Mesenchymal stem cell (in vitro differentiated cells and primary cell): ENCODE data around the gene ROR2.

Source experiments
- DNase-seq: peaks from one replicate; pipeline ENCODE4 v3.0.0-alpha.2; 2013
- H2AFZ ChIP-seq: one replicate; pipeline ENCODE4 v1.6.1; 2013; ENCODE audit warnings: low read depth, mild to moderate bottlenecking, control low read depth, inconsistent platforms, low read length, moderate library complexity
- H2AK5ac ChIP-seq: 2 replicates; pipeline ENCODE4 v1.6.1; 2013; ENCODE audit warnings: low read length, moderate library complexity, mild to moderate bottlenecking, inconsistent platforms; ENCODE audit not compliant: severe bottlenecking
- H2BK120ac ChIP-seq: one replicate; pipeline ENCODE4 v1.6.1; 2013; ENCODE audit warnings: low read depth, mild to moderate bottlenecking, inconsistent platforms, low read length, moderate library complexity
- H2BK12ac ChIP-seq, 2 experiments: one replicate each; pipeline ENCODE4 v1.6.1; 2013; ENCODE audit warnings: inconsistent platforms in 2 of 2, low read length in 2 of 2, mild to moderate bottlenecking in 2 of 2, moderate library complexity in 2 of 2, control low read depth in 1 of 2
- H2BK15ac ChIP-seq: one replicate; pipeline ENCODE4 v1.6.1; 2013; ENCODE audit warnings: mild to moderate bottlenecking, low read depth, inconsistent platforms; ENCODE audit not compliant: poor library complexity, severe bottlenecking
- H2BK5ac ChIP-seq: 2 replicates; pipeline ENCODE4 v1.6.1; 2013; ENCODE audit warnings: low read depth, mild to moderate bottlenecking, low read length, control low read depth, inconsistent platforms; ENCODE audit not compliant: poor library complexity, severe bottlenecking
- H3K14ac ChIP-seq, 2 experiments: one replicate each; pipeline ENCODE4 v1.6.1; 2013; ENCODE audit warnings: inconsistent platforms in 2 of 2, low read length in 2 of 2, control low read depth in 1 of 2, mild to moderate bottlenecking in 1 of 2, moderate library complexity in 1 of 2
- H3K18ac ChIP-seq, 2 experiments: one replicate each; pipeline ENCODE4 v1.6.1; 2013; ENCODE audit warnings: inconsistent platforms in 2 of 2, low read length in 2 of 2, control low read depth in 1 of 2, low read depth in 1 of 2, mild to moderate bottlenecking in 1 of 2
- H3K23ac ChIP-seq, 2 experiments: one replicate each; pipeline ENCODE4 v1.6.1; 2013; ENCODE audit warnings: inconsistent platforms in 2 of 2, low read length in 2 of 2, mild to moderate bottlenecking in 2 of 2, moderate library complexity in 2 of 2, control low read depth in 1 of 2
- H3K27ac ChIP-seq: 2 replicates; pipeline ENCODE4 v1.5.1; 2013; ENCODE audit warnings: mild to moderate bottlenecking, moderate library complexity, low read length, control low read depth, inconsistent platforms; ENCODE audit not compliant: poor library complexity, severe bottlenecking
- H3K27me3 ChIP-seq, 2 experiments: 2 replicates each; pipeline versions ENCODE4 v1.6.1 to v1.7.0; 2013; ENCODE audit warnings: low read length in 2 of 2, mild to moderate bottlenecking in 2 of 2, moderate library complexity in 2 of 2, control low read depth in 1 of 2, inconsistent platforms in 1 of 2; ENCODE audit not compliant: control insufficient read depth in 1 of 2, insufficient read depth in 1 of 2
- H3K36me3 ChIP-seq, 2 experiments: 2 replicates each; pipeline versions ENCODE4 v1.6.1 to v1.7.0; 2013; ENCODE audit warnings: low read length in 2 of 2, control low read depth in 1 of 2, inconsistent platforms in 1 of 2, low read depth in 1 of 2, mild to moderate bottlenecking in 1 of 2; ENCODE audit not compliant: insufficient read depth in 2 of 2, control insufficient read depth in 1 of 2
- H3K4ac ChIP-seq, 2 experiments: one replicate each; pipeline ENCODE4 v1.6.1; 2013; ENCODE audit warnings: inconsistent platforms in 2 of 2, low read length in 2 of 2, mild to moderate bottlenecking in 2 of 2, moderate library complexity in 2 of 2, control low read depth in 1 of 2, low read depth in 1 of 2
- H3K4me1 ChIP-seq: 2 replicates; pipeline ENCODE4 v1.6.1; 2013; ENCODE audit warnings: low read depth, low read length, control low read depth; ENCODE audit not compliant: control insufficient read depth, insufficient read depth
- H3K4me2 ChIP-seq: 2 replicates; pipeline ENCODE4 v1.6.1; 2013; ENCODE audit warnings: low read length, mild to moderate bottlenecking, inconsistent platforms; ENCODE audit not compliant: poor library complexity, severe bottlenecking
- H3K4me3 ChIP-seq, 2 experiments: 2 replicates each; pipeline versions ENCODE4 v1.5.1 to v1.7.0; 2013; ENCODE audit warnings: low read length in 2 of 2, mild to moderate bottlenecking in 2 of 2, control low read depth in 1 of 2, low read depth in 1 of 2; ENCODE audit not compliant: insufficient read depth in 1 of 2
- H3K79me1 ChIP-seq: replicated peaks from 2 replicates; pipeline ENCODE4 v1.6.1; 2013; ENCODE audit warnings: mild to moderate bottlenecking, control low read depth, low read length, inconsistent platforms; ENCODE audit not compliant: poor library complexity, severe bottlenecking
- H3K9ac ChIP-seq: 2 replicates; pipeline ENCODE4 v1.7.0; 2013; ENCODE audit warnings: mild to moderate bottlenecking, low read length, moderate library complexity
- H3K9me3 ChIP-seq: 2 replicates; pipeline ENCODE4 v1.7.0; 2013; ENCODE audit warnings: mild to moderate bottlenecking, low read length; ENCODE audit not compliant: control insufficient read depth
- H4K8ac ChIP-seq: one replicate; pipeline ENCODE4 v1.6.1; 2013; ENCODE audit warnings: inconsistent platforms, mild to moderate bottlenecking, low read length, moderate library complexity
- H4K91ac ChIP-seq: one replicate; pipeline ENCODE4 v1.6.1; 2013; ENCODE audit warnings: mild to moderate bottlenecking, low read length, inconsistent platforms
- WGBS: methylation state at CpG from one replicate; pipeline ENCODE4 v1.1.7; 2013; ENCODE audit warnings: mixed read lengths; 5-methylcytosine and 5-hydroxymethylcytosine counted together

ROR2 gene

DNA sequence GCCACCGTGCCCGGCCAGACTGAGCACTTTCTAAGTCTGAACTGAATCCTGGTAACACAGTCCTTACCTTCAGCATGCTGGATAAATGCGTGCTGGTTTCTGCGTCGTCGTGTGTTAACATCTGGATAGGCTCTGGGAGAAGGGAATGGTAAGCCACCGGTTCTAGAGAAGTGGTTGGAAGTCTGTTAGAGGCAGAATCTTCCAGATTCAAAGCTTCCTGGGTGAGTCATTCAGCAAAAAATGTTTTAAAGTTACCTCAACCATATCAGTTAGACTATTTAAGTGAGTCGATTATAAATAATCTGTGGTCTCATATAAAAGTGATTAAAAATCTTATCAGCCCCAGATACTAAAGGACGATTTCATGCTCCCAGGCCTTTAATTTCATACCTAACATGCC, 269.9 kb downstream of the ROR2 start:
- H3K27ac ChIP-seq: no peak overlapping the region
- H3K4me1 ChIP-seq: peaks cover 6% of the 10 kb centered on the region
- no peak overlapping the region for H2BK12ac ChIP-seq
- no peak overlapping the region for H2BK5ac ChIP-seq
- H3K14ac ChIP-seq: no peak overlapping the region
- no peak overlapping the region for H4K8ac ChIP-seq
- H3K79me1 ChIP-seq: no peaks in the 10 kb centered on the region
- no peak overlapping the region for H2AK5ac ChIP-seq
- H3K23ac ChIP-seq: no peak overlapping the region
- H4K91ac ChIP-seq: no peak overlapping the region
- H3K4ac ChIP-seq: no peak overlapping the region
- H3K9ac ChIP-seq: no peak overlapping the region
- H3K36me3 ChIP-seq: no peaks in the 10 kb centered on the region
- no peak for DNase-seq
- H3K27me3 ChIP-seq: no peaks in the 10 kb centered on the region
- WGBS: 83% methylated on average over 7 of the region's 9 CpGs
- H2BK15ac ChIP-seq: no peak overlapping the region
- no peak overlapping the region for H3K4me2 ChIP-seq
- no peak overlapping the region for H2BK120ac ChIP-seq
- H3K18ac ChIP-seq: no peak overlapping the region
- H3K9me3 ChIP-seq: no peaks in the 10 kb centered on the region
- no peak overlapping the region for H2AFZ ChIP-seq
- H3K4me3 ChIP-seq: no peak overlapping the region

DNA sequence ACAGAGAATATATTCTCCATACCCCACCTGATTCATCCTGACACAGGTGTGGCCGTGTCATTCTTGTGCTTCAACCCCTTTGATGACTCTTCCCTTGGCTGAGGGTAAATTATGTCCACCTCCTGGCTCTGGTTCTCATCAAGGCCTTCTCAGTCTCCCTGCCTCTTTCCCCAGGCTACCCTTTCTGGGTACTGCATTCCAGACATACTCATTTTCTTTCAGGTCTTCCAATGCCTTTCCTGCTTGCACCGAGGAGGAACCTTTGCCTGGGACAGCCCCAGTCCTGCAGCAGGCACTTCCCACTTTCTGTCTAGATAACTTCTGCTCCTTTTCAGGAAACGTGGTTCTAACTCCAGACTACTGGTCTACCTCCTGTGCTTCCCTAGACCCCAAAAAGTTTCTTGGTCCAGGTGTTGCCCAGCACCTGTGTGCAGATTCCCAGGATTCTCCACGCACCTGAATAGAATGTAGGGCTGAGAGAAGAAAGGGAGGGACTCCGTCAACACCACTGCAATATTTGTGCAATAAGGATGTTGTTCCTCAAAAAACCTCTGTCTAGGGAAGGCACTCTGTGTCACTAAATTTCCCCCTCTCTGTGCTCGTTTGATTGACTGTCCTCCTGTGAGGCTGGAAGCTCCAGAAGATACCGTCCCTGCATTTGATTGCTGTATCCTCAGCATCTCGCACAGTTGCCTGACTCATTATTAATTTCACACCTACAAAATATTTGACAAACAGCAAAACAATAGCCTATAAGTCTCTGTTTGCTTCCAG, 271.0 kb downstream of the ROR2 start:
- 76% methylated on average over 8 of the region's 8 CpGs for WGBS
- H2BK15ac ChIP-seq: no peak overlapping the region
- H3K9me3 ChIP-seq: peaks cover 3% of the 10 kb centered on the region
- no peak overlapping the region for H4K8ac ChIP-seq
- no peak overlapping the region for H2BK120ac ChIP-seq
- no peak overlapping the region for H2AFZ ChIP-seq
- no peak overlapping the region for H2AK5ac ChIP-seq
- H4K91ac ChIP-seq: no peak overlapping the region
- H3K4me1 ChIP-seq: peaks cover 6% of the 10 kb centered on the region
- H3K27me3 ChIP-seq: no peaks in the 10 kb centered on the region
- no peak overlapping the region for H3K23ac ChIP-seq
- no peak overlapping the region for H3K18ac ChIP-seq
- no peak overlapping the region for H3K14ac ChIP-seq
- no peak overlapping the region for H3K4ac ChIP-seq
- no peak overlapping the region for H2BK5ac ChIP-seq
- no peak overlapping the region for H2BK12ac ChIP-seq
- no peak overlapping the region for H3K4me2 ChIP-seq
- no peak overlapping the region for H3K4me3 ChIP-seq
- H3K79me1 ChIP-seq: no peaks in the 10 kb centered on the region
- H3K36me3 ChIP-seq: no peaks in the 10 kb centered on the region
- H3K27ac ChIP-seq: no peak overlapping the region
- no peak for DNase-seq
- H3K9ac ChIP-seq: no peak overlapping the region

DNA sequence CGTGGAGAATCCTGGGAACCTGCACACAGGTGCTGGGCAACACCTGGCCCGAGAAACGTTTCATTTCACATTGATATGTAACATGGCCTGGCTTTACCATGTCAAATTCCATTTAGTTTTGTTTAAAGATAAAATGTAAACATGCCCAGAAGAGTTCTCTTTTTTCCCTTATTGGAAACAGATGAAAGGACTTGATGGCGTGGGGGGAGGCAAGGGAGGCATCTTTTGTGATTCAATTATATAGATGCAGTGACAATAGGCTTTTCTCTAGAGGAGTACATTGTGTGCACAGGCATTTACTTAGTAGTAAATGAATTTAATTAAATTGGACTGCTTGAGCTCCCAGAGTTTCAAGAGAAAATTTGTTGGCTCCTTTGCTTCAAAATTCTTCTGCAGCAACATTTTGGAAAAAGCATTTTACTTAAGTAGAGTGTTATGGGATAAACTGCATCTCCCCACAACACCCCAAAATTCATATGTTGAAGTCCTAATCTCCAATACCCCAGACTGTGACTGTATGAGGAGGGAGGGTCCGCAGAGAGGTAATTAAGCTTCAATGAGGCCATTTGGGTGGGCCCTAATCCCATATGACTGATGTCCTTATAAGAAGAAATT, 272.1 kb downstream of the ROR2 start:
- peaks cover 6% of the 10 kb centered on the region for H3K4me1 ChIP-seq
- H4K91ac ChIP-seq: no peak overlapping the region
- H3K23ac ChIP-seq: no peak overlapping the region
- WGBS: 79% methylated on average over 4 of the region's 5 CpGs
- no peak overlapping the region for H2AK5ac ChIP-seq
- H2BK12ac ChIP-seq: no peak overlapping the region
- H3K9me3 ChIP-seq: peaks cover 3% of the 10 kb centered on the region
- H2BK120ac ChIP-seq: no peak overlapping the region
- no peak overlapping the region for H3K9ac ChIP-seq
- no peak overlapping the region for H2BK5ac ChIP-seq
- no peak overlapping the region for H3K14ac ChIP-seq
- H2BK15ac ChIP-seq: no peak overlapping the region
- H3K36me3 ChIP-seq: no peaks in the 10 kb centered on the region
- H3K4me3 ChIP-seq: no peak overlapping the region
- no peak overlapping the region for H4K8ac ChIP-seq
- no peak overlapping the region for H3K4me2 ChIP-seq
- no peaks in the 10 kb centered on the region for H3K79me1 ChIP-seq
- no peak overlapping the region for H2AFZ ChIP-seq
- H3K18ac ChIP-seq: no peak overlapping the region
- H3K27me3 ChIP-seq: no peaks in the 10 kb centered on the region
- DNase-seq: no peak
- H3K27ac ChIP-seq: no peak overlapping the region
- H3K4ac ChIP-seq: no peak overlapping the region

DNA sequence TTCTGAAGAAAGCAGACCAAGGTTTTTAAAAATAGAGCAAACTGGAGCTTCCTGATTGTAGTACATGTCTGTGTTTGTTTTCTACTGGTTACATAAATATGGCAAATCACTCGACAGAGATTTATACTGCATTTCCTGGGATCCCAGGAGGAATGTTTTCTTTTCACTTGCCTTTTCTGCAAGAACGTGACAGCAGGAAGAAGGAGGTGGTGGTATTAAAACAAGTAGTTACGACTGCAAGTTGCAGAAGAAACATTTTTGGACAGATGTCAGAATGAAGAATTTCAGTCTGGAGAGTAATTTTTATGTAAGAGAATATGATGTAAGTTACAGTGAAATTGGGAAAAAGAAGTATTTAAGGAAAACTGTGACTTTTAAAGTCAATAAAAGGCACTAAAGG, 272.7 kb downstream of the ROR2 start:
- WGBS: 11% methylated on average over 3 of the region's 3 CpGs
- Histone ChIP-seq H2AK5ac (no peak overlapping the region), H3K4me2 (no peak overlapping the region), H4K91ac (no peak overlapping the region), H3K4me3 (no peak overlapping the region), H2BK120ac (no peak overlapping the region), H3K79me1 (no peaks in the 10 kb centered on the region), H3K9ac (no peak overlapping the region), H3K9me3 (peaks cover 3% of the 10 kb centered on the region), H2BK12ac (no peak overlapping the region), H2AFZ (no peak overlapping the region), H3K4me1 (peaks cover 6% of the 10 kb centered on the region), H3K27ac (no peak overlapping the region), H3K4ac (no peak overlapping the region), H3K14ac (no peak overlapping the region), H2BK5ac (no peak overlapping the region), H2BK15ac (no peak overlapping the region), H3K27me3 (no peaks in the 10 kb centered on the region), H3K18ac (no peak overlapping the region), H3K36me3 (no peaks in the 10 kb centered on the region), H4K8ac (no peak overlapping the region), H3K23ac (no peak overlapping the region)
- DNase-seq: no peak
